Mesenchymal stem cell (in vitro differentiated cells and primary cell): ENCODE data around the gene TAF4.
A peak's percentile ranks its signal among the peaks of the same experiment; 100 is the strongest.

Experiments
- DNase-seq: peaks from one replicate; pipeline ENCODE4 v3.0.0-alpha.2; 2013
- H2AFZ ChIP-seq: one replicate; pipeline ENCODE4 v1.6.1; 2013; ENCODE audit warnings: low read depth, mild to moderate bottlenecking, control low read depth, inconsistent platforms, low read length, moderate library complexity
- H2AK5ac ChIP-seq: 2 replicates; pipeline ENCODE4 v1.6.1; 2013; ENCODE audit warnings: low read length, moderate library complexity, mild to moderate bottlenecking, inconsistent platforms; ENCODE audit not compliant: severe bottlenecking
- H2BK120ac ChIP-seq: one replicate; pipeline ENCODE4 v1.6.1; 2013; ENCODE audit warnings: low read depth, mild to moderate bottlenecking, inconsistent platforms, low read length, moderate library complexity
- H2BK12ac ChIP-seq, 2 experiments: one replicate each; pipeline ENCODE4 v1.6.1; 2013; ENCODE audit warnings: inconsistent platforms in 2 of 2, low read length in 2 of 2, mild to moderate bottlenecking in 2 of 2, moderate library complexity in 2 of 2, control low read depth in 1 of 2
- H2BK15ac ChIP-seq: one replicate; pipeline ENCODE4 v1.6.1; 2013; ENCODE audit warnings: mild to moderate bottlenecking, low read depth, inconsistent platforms; ENCODE audit not compliant: poor library complexity, severe bottlenecking
- H2BK5ac ChIP-seq: 2 replicates; pipeline ENCODE4 v1.6.1; 2013; ENCODE audit warnings: low read depth, mild to moderate bottlenecking, low read length, control low read depth, inconsistent platforms; ENCODE audit not compliant: poor library complexity, severe bottlenecking
- H3K14ac ChIP-seq, 2 experiments: one replicate each; pipeline ENCODE4 v1.6.1; 2013; ENCODE audit warnings: inconsistent platforms in 2 of 2, low read length in 2 of 2, control low read depth in 1 of 2, mild to moderate bottlenecking in 1 of 2, moderate library complexity in 1 of 2
- H3K18ac ChIP-seq, 2 experiments: one replicate each; pipeline ENCODE4 v1.6.1; 2013; ENCODE audit warnings: inconsistent platforms in 2 of 2, low read length in 2 of 2, control low read depth in 1 of 2, low read depth in 1 of 2, mild to moderate bottlenecking in 1 of 2
- H3K23ac ChIP-seq, 2 experiments: one replicate each; pipeline ENCODE4 v1.6.1; 2013; ENCODE audit warnings: inconsistent platforms in 2 of 2, low read length in 2 of 2, mild to moderate bottlenecking in 2 of 2, moderate library complexity in 2 of 2, control low read depth in 1 of 2
- H3K27ac ChIP-seq: 2 replicates; pipeline ENCODE4 v1.5.1; 2013; ENCODE audit warnings: mild to moderate bottlenecking, moderate library complexity, low read length, control low read depth, inconsistent platforms; ENCODE audit not compliant: poor library complexity, severe bottlenecking
- H3K27me3 ChIP-seq, 2 experiments: 2 replicates each; pipeline versions ENCODE4 v1.6.1 to v1.7.0; 2013; ENCODE audit warnings: low read length in 2 of 2, mild to moderate bottlenecking in 2 of 2, moderate library complexity in 2 of 2, control low read depth in 1 of 2, inconsistent platforms in 1 of 2; ENCODE audit not compliant: control insufficient read depth in 1 of 2, insufficient read depth in 1 of 2
- H3K36me3 ChIP-seq, 2 experiments: 2 replicates each; pipeline versions ENCODE4 v1.6.1 to v1.7.0; 2013; ENCODE audit warnings: low read length in 2 of 2, control low read depth in 1 of 2, inconsistent platforms in 1 of 2, low read depth in 1 of 2, mild to moderate bottlenecking in 1 of 2; ENCODE audit not compliant: insufficient read depth in 2 of 2, control insufficient read depth in 1 of 2
- H3K4ac ChIP-seq, 2 experiments: one replicate each; pipeline ENCODE4 v1.6.1; 2013; ENCODE audit warnings: inconsistent platforms in 2 of 2, low read length in 2 of 2, mild to moderate bottlenecking in 2 of 2, moderate library complexity in 2 of 2, control low read depth in 1 of 2, low read depth in 1 of 2
- H3K4me1 ChIP-seq: 2 replicates; pipeline ENCODE4 v1.6.1; 2013; ENCODE audit warnings: low read depth, low read length, control low read depth; ENCODE audit not compliant: control insufficient read depth, insufficient read depth
- H3K4me2 ChIP-seq: 2 replicates; pipeline ENCODE4 v1.6.1; 2013; ENCODE audit warnings: low read length, mild to moderate bottlenecking, inconsistent platforms; ENCODE audit not compliant: poor library complexity, severe bottlenecking
- H3K4me3 ChIP-seq, 2 experiments: 2 replicates each; pipeline versions ENCODE4 v1.5.1 to v1.7.0; 2013; ENCODE audit warnings: low read length in 2 of 2, mild to moderate bottlenecking in 2 of 2, control low read depth in 1 of 2, low read depth in 1 of 2; ENCODE audit not compliant: insufficient read depth in 1 of 2
- H3K79me1 ChIP-seq: replicated peaks from 2 replicates; pipeline ENCODE4 v1.6.1; 2013; ENCODE audit warnings: mild to moderate bottlenecking, control low read depth, low read length, inconsistent platforms; ENCODE audit not compliant: poor library complexity, severe bottlenecking
- H3K9ac ChIP-seq: 2 replicates; pipeline ENCODE4 v1.7.0; 2013; ENCODE audit warnings: mild to moderate bottlenecking, low read length, moderate library complexity
- H3K9me3 ChIP-seq: 2 replicates; pipeline ENCODE4 v1.7.0; 2013; ENCODE audit warnings: mild to moderate bottlenecking, low read length; ENCODE audit not compliant: control insufficient read depth
- H4K8ac ChIP-seq: one replicate; pipeline ENCODE4 v1.6.1; 2013; ENCODE audit warnings: inconsistent platforms, mild to moderate bottlenecking, low read length, moderate library complexity
- H4K91ac ChIP-seq: one replicate; pipeline ENCODE4 v1.6.1; 2013; ENCODE audit warnings: mild to moderate bottlenecking, low read length, inconsistent platforms
- WGBS: methylation state at CpG from one replicate; pipeline ENCODE4 v1.1.7; 2013; ENCODE audit warnings: mixed read lengths; 5-methylcytosine and 5-hydroxymethylcytosine counted together

Gene TAF4

GRCh38 chr20:61957961-61958715 lies 107.5 kb downstream of the TAF4 start:
- H3K79me1 ChIP-seq: no peaks in the 10 kb centered on the region
- no peak overlapping the region for H2BK120ac ChIP-seq
- no peak overlapping the region for H3K23ac ChIP-seq
- H3K27me3 ChIP-seq: peaks cover 22 to 32% of the 10 kb centered on the region in 2 experiments
- no peaks in the 10 kb centered on the region for H3K9me3 ChIP-seq
- H3K9ac ChIP-seq: no peak overlapping the region
- no peak overlapping the region for H3K4me3 ChIP-seq
- H3K4me2 ChIP-seq: no peak overlapping the region
- DNase-seq: peak; percentile 6
- no peak overlapping the region for H3K4ac ChIP-seq
- no peaks in the 10 kb centered on the region for H3K4me1 ChIP-seq
- H3K36me3 ChIP-seq: no peaks in the 10 kb centered on the region
- no peak overlapping the region for H3K14ac ChIP-seq
- no peak overlapping the region for H2AK5ac ChIP-seq
- H3K27ac ChIP-seq: no peak overlapping the region
- no peak overlapping the region for H3K18ac ChIP-seq
- no peak overlapping the region for H2BK12ac ChIP-seq
- H2AFZ ChIP-seq: no peak overlapping the region
- H4K8ac ChIP-seq: no peak overlapping the region
- H2BK5ac ChIP-seq: no peak overlapping the region
- H4K91ac ChIP-seq: no peak overlapping the region
- no peak overlapping the region for H2BK15ac ChIP-seq
- 80% methylated on average over 9 of the region's 12 CpGs for WGBS

GRCh38 chr20:61956396-61957342 lies 109.0 kb downstream of the TAF4 start:
- Histone ChIP-seq H2BK15ac (no peak overlapping the region), H3K18ac (no peak overlapping the region), H4K91ac (no peak overlapping the region), H2BK5ac (no peak overlapping the region), H3K14ac (no peak overlapping the region), H2BK12ac (no peak overlapping the region), H2AK5ac (no peak overlapping the region), H3K4ac (no peak overlapping the region), H3K9me3 (no peaks in the 10 kb centered on the region), H2BK120ac (no peak overlapping the region), H3K27me3 (peaks cover 22 to 32% of the 10 kb centered on the region in 2 experiments), H3K27ac (no peak overlapping the region), H2AFZ (no peak overlapping the region), H4K8ac (no peak overlapping the region), H3K23ac (no peak overlapping the region), H3K9ac (no peak overlapping the region), H3K4me3 (no peak overlapping the region), H3K4me1 (no peaks in the 10 kb centered on the region), H3K36me3 (no peaks in the 10 kb centered on the region), H3K79me1 (no peaks in the 10 kb centered on the region), H3K4me2 (no peak overlapping the region)
- 86% methylated on average over 9 of the region's 12 CpGs for WGBS
- DNase-seq: peak; percentile 38

GRCh38 chr20:61955668-61956395 lies 109.8 kb downstream of the TAF4 start:
- Histone ChIP-seq H4K8ac (no peak overlapping the region), H3K4me3 (no peak overlapping the region), H3K18ac (no peak overlapping the region), H4K91ac (no peak overlapping the region), H3K79me1 (no peaks in the 10 kb centered on the region), H2BK5ac (no peak overlapping the region), H3K27me3 (peaks cover 22 to 32% of the 10 kb centered on the region in 2 experiments), H2AFZ (no peak overlapping the region), H3K36me3 (no peaks in the 10 kb centered on the region), H3K4me1 (no peaks in the 10 kb centered on the region), H3K23ac (no peak overlapping the region), H3K4ac (no peak overlapping the region), H3K14ac (no peak overlapping the region), H2AK5ac (no peak overlapping the region), H2BK120ac (no peak overlapping the region), H3K4me2 (no peak overlapping the region), H3K27ac (no peak overlapping the region), H2BK15ac (no peak overlapping the region), H3K9ac (no peak overlapping the region), H2BK12ac (no peak overlapping the region), H3K9me3 (no peaks in the 10 kb centered on the region)
- WGBS: 60% methylated on average over 4 of the region's 6 CpGs
- no peak for DNase-seq
